WTC11 (cell line): Measurements from ENCODE around the gene PPP1R14B.

Experiments
- CREB1 ChIP-seq: sonication (generic); formaldehyde crosslinking; IDR thresholded peaks from 2 replicates; pipeline ENCODE4 v1.8.0; 2023; ENCODE audit warnings: mild to moderate bottlenecking, missing genetic modification reagents
- CREM ChIP-seq: sonication (generic); formaldehyde crosslinking; IDR thresholded peaks from 2 replicates; pipeline ENCODE4 v1.8.1; 2022; ENCODE audit warnings: mild to moderate bottlenecking, missing genetic modification reagents, moderate library complexity
- CTCF ChIP-seq: fragments of 200-600 bp; IDR thresholded peaks from 2 replicates; pipeline ENCODE4 v1.8.0; 2022; ENCODE audit warnings: antibody characterized with exemption
- ELF4 ChIP-seq: sonication (generic); formaldehyde crosslinking; IDR thresholded peaks from 2 replicates; pipeline ENCODE4 v1.8.1; 2022; ENCODE audit warnings: low read depth, mild to moderate bottlenecking, moderate library complexity, missing genetic modification reagents
- FOXP1 ChIP-seq: sonication (generic); formaldehyde crosslinking; IDR thresholded peaks from 2 replicates; pipeline ENCODE4 v1.8.0; 2022; ENCODE audit warnings: missing genetic modification reagents, mild to moderate bottlenecking, moderate library complexity, borderline replicate concordance
- IRF1 ChIP-seq: sonication (generic); formaldehyde crosslinking; IDR thresholded peaks from 2 replicates; pipeline ENCODE4 v1.8.0; 2023; ENCODE audit warnings: missing genetic modification reagents
- MAX ChIP-seq: sonication (generic); formaldehyde crosslinking; IDR thresholded peaks from 2 replicates; pipeline ENCODE4 v1.8.0; 2022; ENCODE audit warnings: mild to moderate bottlenecking, missing genetic modification reagents
- NFYB ChIP-seq: sonication (generic); formaldehyde crosslinking; conservative IDR thresholded peaks from 2 replicates; pipeline ENCODE4 v1.8.0; 2022; ENCODE audit warnings: low read depth, missing genetic modification reagents
- NR1H2 ChIP-seq: sonication (generic); formaldehyde crosslinking; IDR thresholded peaks from 2 replicates; pipeline ENCODE4 v1.9.0; 2021; ENCODE audit warnings: mild to moderate bottlenecking, moderate library complexity, missing genetic modification reagents
- SMAD4 ChIP-seq: sonication (generic); formaldehyde crosslinking; IDR thresholded peaks from 2 replicates; pipeline ENCODE4 v1.8.0; 2022; ENCODE audit warnings: mild to moderate bottlenecking, missing genetic modification reagents
- ZNF532 ChIP-seq: fragments of 250-450 bp; sonication (Bioruptor Pico); IDR thresholded peaks from 2 replicates; pipeline ENCODE4 v1.9.0; 2021; ENCODE audit warnings: mild to moderate bottlenecking, borderline replicate concordance

GRCh38 chr11:64227405-64227956 lies 19.3 kb downstream of the PPP1R14B start:
- TF ChIP-seq CREB1 (CRISPR knock-in tag), result no peak
- no peak for TF ChIP-seq IRF1 (CRISPR knock-in tag)
- no peak for TF ChIP-seq NR1H2 (CRISPR knock-in tag)
- no peak for TF ChIP-seq CTCF
- TF ChIP-seq MAX (CRISPR knock-in tag), result no peak
- TF ChIP-seq FOXP1, result no peak
- no peak for TF ChIP-seq ZNF532 (CRISPR knock-in tag)
- TF ChIP-seq NFYB (CRISPR knock-in tag), result no peak
- no peak for TF ChIP-seq ELF4 (CRISPR knock-in tag)
- TF ChIP-seq SMAD4 (CRISPR knock-in tag), result no peak
- no peak for TF ChIP-seq CREM (CRISPR knock-in tag)
